Cardiac fibroblast (primary cell): Measurements from ENCODE around the gene PAEP.

Experiments used
- DNase-seq, 2 donors: peaks; one replicate each; pipeline versions ENCODE4 v3.0.0 to v3.0.0-alpha.2; 2010; ENCODE audit warnings: low read depth in 2 of 2
- H3K4me3 ChIP-seq, 2 donors: replicated peaks in 1 of 2; 1 replicate in 1 of 2; 2 replicates in 1 of 2; pipeline ENCODE4 v1.5.1; 2011; ENCODE audit warnings: low read depth in 2 of 2, low read length in 2 of 2, mild to moderate bottlenecking in 2 of 2, moderate library complexity in 1 of 2
- CTCF ChIP-seq: IDR thresholded peaks from one replicate; pipeline ENCODE4 v1.5.1; 2011; ENCODE audit warnings: low read depth, mild to moderate bottlenecking, low read length, inconsistent platforms

The PAEP gene

GRCh38 chr9:135582966-135583687, 21.6 kb downstream of the PAEP start:
- H3K4me3 ChIP-seq: no peak overlapping the region
- DNase-seq: no peak
- no peak for TF ChIP-seq CTCF

GRCh38 chr9:135583688-135584011, 22.1 kb downstream of the PAEP start:
- no peak overlapping the region for H3K4me3 ChIP-seq
- DNase-seq: no peak
- TF ChIP-seq CTCF: no peak

- DNase-seq: no peak
- TF ChIP-seq CTCF: no peak
- H3K4me3 ChIP-seq: no peak overlapping the region
These were observed 22.8 kb downstream of the PAEP start for GRCh38 chr9:135584371-135584770.

GRCh38 chr9:135584934-135585333, 23.4 kb downstream of the PAEP start:
- TF ChIP-seq CTCF: no peak
- DNase-seq: peak in 1 of 2 donors; percentile 36
- H3K4me3 ChIP-seq: no peak overlapping the region

GRCh38 chr9:135586601-135587109, 25.1 kb downstream of the PAEP start:
- H3K4me3 ChIP-seq: no peak overlapping the region
- no peak for TF ChIP-seq CTCF
- DNase-seq: no peak

- H3K4me3 ChIP-seq: no peak overlapping the region
- peak in 1 of 2 donors; percentile 31 for DNase-seq
- no peak for TF ChIP-seq CTCF
These were observed 26.1 kb downstream of the PAEP start for GRCh38 chr9:135587658-135588057.

GRCh38 chr9:135588371-135588770, 26.8 kb downstream of the PAEP start:
- DNase-seq: no peak
- H3K4me3 ChIP-seq: no peak overlapping the region
- TF ChIP-seq CTCF: no peak
